GM23338 (cell line): Measurements from ENCODE around the gene TOGARAM1.

Experiments used
- CREB1 ChIP-seq: fragments of 250-450 bp; sonication (Bioruptor Pico); IDR thresholded peaks from 2 replicates; pipeline ENCODE4 v1.5.0; 2020; ENCODE audit warnings: low read depth, mild to moderate bottlenecking, moderate library complexity
- EZH2 ChIP-seq: fragments of 200-600 bp; sonication (generic); IDR thresholded peaks from one replicate; pipeline ENCODE4 v1.8.0; 2017; ENCODE audit warnings: antibody characterized with exemption, mild to moderate bottlenecking, low read depth; ENCODE audit not compliant: unreplicated experiment
- EZH2phosphoT487 ChIP-seq: fragments of 200-600 bp; sonication (generic); IDR thresholded peaks from one replicate; pipeline ENCODE4 v1.8.1; 2018; ENCODE audit warnings: antibody characterized with exemption; ENCODE audit not compliant: unreplicated experiment
- JUNB ChIP-seq: IDR thresholded peaks from one replicate; pipeline ENCODE4 v1.6.1; 2016; ENCODE audit warnings: antibody characterized with exemption; ENCODE audit not compliant: unreplicated experiment
- POLR2AphosphoS5 ChIP-seq: IDR thresholded peaks from 2 replicates; pipeline ENCODE4 v1.6.1; 2016; ENCODE audit warnings: antibody characterized with exemption, low read depth
- STAT1 ChIP-seq: IDR thresholded peaks from one replicate; pipeline ENCODE4 v1.6.1; 2016; ENCODE audit warnings: antibody characterized with exemption; ENCODE audit not compliant: unreplicated experiment
- ZNF114 ChIP-seq: fragments of 250-450 bp; sonication (Bioruptor Pico); IDR thresholded peaks from 2 replicates; pipeline ENCODE4 v1.5.0; 2020; ENCODE audit warnings: mild to moderate bottlenecking, moderate library complexity
- ZNF331 ChIP-seq: fragments of 250-450 bp; sonication (Bioruptor Pico); IDR thresholded peaks from 2 replicates; pipeline ENCODE4 v1.5.0; 2020; ENCODE audit warnings: low read depth, mild to moderate bottlenecking, moderate library complexity
- TF ChIP-seq, protein P1 (sequence below), 2 experiments: fragments of 200-600 bp in 1 of 2; sonication (generic) in 1 of 2; conservative IDR thresholded peaks; 2 replicates each; pipeline versions ENCODE4 v1.5.1 to v1.6.1; 2016 to 2017; ENCODE audit warnings: antibody characterized with exemption in 2 of 2, low read depth in 2 of 2, mild to moderate bottlenecking in 2 of 2, moderate library complexity in 1 of 2
- TF ChIP-seq, protein P2 (sequence below): IDR thresholded peaks from 2 replicates; pipeline ENCODE4 v1.6.1; 2016; ENCODE audit warnings: antibody characterized with exemption
- TF ChIP-seq, protein P3 (sequence below): IDR thresholded peaks from one replicate; pipeline ENCODE4 v1.6.1; 2018; ENCODE audit warnings: antibody characterized with exemption; ENCODE audit not compliant: unreplicated experiment

DNA sequence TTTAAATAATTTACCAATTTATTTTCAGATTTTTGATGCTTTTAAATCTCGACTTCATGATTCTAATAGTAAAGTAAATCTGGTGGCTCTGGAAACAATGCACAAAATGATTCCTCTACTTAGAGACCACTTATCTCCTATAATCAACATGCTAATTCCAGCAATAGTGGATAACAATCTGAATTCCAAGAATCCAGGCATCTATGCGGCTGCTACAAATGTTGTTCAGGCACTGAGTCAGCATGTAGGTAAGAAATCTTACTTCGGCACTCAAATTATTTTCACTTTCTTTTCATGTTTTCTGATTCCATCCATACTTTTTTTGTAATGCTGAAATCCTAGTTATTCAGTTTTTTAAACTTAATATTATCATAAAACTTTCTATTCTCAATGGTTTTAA lies 106.4 kb downstream of the TOGARAM1 start:
- TF ChIP-seq, protein P1, sequence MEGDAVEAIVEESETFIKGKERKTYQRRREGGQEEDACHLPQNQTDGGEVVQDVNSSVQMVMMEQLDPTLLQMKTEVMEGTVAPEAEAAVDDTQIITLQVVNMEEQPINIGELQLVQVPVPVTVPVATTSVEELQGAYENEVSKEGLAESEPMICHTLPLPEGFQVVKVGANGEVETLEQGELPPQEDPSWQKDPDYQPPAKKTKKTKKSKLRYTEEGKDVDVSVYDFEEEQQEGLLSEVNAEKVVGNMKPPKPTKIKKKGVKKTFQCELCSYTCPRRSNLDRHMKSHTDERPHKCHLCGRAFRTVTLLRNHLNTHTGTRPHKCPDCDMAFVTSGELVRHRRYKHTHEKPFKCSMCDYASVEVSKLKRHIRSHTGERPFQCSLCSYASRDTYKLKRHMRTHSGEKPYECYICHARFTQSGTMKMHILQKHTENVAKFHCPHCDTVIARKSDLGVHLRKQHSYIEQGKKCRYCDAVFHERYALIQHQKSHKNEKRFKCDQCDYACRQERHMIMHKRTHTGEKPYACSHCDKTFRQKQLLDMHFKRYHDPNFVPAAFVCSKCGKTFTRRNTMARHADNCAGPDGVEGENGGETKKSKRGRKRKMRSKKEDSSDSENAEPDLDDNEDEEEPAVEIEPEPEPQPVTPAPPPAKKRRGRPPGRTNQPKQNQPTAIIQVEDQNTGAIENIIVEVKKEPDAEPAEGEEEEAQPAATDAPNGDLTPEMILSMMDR (conservative IDR thresholded peaks at IDR 0.05; ENCODE audit: low read depth in 2 of 2), result no peak
- TF ChIP-seq, protein P2, sequence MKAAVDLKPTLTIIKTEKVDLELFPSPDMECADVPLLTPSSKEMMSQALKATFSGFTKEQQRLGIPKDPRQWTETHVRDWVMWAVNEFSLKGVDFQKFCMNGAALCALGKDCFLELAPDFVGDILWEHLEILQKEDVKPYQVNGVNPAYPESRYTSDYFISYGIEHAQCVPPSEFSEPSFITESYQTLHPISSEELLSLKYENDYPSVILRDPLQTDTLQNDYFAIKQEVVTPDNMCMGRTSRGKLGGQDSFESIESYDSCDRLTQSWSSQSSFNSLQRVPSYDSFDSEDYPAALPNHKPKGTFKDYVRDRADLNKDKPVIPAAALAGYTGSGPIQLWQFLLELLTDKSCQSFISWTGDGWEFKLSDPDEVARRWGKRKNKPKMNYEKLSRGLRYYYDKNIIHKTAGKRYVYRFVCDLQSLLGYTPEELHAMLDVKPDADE, result no peak
- TF ChIP-seq POLR2AphosphoS5, result no peak
- no peak for TF ChIP-seq ZNF331 (CRISPR knock-in tag)
- TF ChIP-seq EZH2, result no peak
- TF ChIP-seq, protein P3, sequence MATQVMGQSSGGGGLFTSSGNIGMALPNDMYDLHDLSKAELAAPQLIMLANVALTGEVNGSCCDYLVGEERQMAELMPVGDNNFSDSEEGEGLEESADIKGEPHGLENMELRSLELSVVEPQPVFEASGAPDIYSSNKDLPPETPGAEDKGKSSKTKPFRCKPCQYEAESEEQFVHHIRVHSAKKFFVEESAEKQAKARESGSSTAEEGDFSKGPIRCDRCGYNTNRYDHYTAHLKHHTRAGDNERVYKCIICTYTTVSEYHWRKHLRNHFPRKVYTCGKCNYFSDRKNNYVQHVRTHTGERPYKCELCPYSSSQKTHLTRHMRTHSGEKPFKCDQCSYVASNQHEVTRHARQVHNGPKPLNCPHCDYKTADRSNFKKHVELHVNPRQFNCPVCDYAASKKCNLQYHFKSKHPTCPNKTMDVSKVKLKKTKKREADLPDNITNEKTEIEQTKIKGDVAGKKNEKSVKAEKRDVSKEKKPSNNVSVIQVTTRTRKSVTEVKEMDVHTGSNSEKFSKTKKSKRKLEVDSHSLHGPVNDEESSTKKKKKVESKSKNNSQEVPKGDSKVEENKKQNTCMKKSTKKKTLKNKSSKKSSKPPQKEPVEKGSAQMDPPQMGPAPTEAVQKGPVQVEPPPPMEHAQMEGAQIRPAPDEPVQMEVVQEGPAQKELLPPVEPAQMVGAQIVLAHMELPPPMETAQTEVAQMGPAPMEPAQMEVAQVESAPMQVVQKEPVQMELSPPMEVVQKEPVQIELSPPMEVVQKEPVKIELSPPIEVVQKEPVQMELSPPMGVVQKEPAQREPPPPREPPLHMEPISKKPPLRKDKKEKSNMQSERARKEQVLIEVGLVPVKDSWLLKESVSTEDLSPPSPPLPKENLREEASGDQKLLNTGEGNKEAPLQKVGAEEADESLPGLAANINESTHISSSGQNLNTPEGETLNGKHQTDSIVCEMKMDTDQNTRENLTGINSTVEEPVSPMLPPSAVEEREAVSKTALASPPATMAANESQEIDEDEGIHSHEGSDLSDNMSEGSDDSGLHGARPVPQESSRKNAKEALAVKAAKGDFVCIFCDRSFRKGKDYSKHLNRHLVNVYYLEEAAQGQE, result no peak
- no peak for TF ChIP-seq CREB1 (CRISPR knock-in tag)
- no peak for TF ChIP-seq EZH2phosphoT487
- TF ChIP-seq STAT1, result no peak
- no peak for TF ChIP-seq ZNF114 (CRISPR knock-in tag)
- TF ChIP-seq JUNB, result no peak
